ENCODE results near the gene PMVK. TPM values are rescaled to one million over a fixed set of nuclear protein-coding genes. Genes with fewer than 3 reads are reported as not detected.

PMVK gene
- total and polyA plus RNA-seq, 2 of the 8 experiments (the other 6 are each of a cell fraction or from before 2014, with no cell fraction given) = 23.8 to 26.5 TPM

DNA sequence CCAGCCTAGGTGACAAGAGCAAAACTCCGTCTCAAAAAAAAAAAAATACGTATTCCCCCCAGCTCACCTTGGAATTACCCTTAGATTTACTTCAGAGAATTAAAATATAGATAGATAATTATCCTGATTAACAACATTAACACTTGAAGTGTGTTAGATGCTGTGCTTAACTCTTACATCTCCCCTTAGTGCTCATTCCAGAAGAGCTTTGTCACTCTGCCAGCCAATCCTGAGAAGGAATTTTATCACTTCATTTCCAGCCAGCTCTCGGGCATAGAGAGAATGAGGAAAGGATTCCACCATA lies 35.6 kb upstream of the PMVK start:
- Histone ChIP-seq H3K9me3 (ENCODE audit: insufficient read depth in 2 of 2, low read depth in 1 of 2, low read length in 1 of 2) (no peaks in the 10 kb centered on the region), H3K9ac (replicated peaks in 1 of 4; ENCODE audit: extremely low read depth in 1 of 4, low read depth in 3 of 4, low read length in 3 of 4) (peak overlapping the region in 3 of 4 experiments; percentile 56 to 82 (median 61); a peak in 6 of 7 replicates), H3K79me2 (ENCODE audit: control insufficient read depth in 1 of 2, insufficient read depth in 2 of 2, low read length in 2 of 2) (peaks cover 22 to 57% of the 10 kb centered on the region in 2 experiments), H3K4me1 (replicated peaks in 1 of 4; ENCODE audit: control insufficient read depth in 3 of 4, insufficient read depth in 4 of 4, low read length in 3 of 4) (peaks cover 3 to 22% (median 15%) of the 10 kb centered on the region in 4 experiments), H2BK20ac (ENCODE audit: low read length) (no peak overlapping the region), H2BK5ac (ENCODE audit: low read depth, low read length) (peak overlapping the region; percentile 99), H3K4me2 (ENCODE audit: insufficient read depth in 1 of 2, low read depth in 2 of 2, low read length in 2 of 2) (peak overlapping the region; percentile 78 to 94), H3K27ac (ENCODE audit: low read depth, low read length) (peak overlapping the region; percentile 88), H3K14ac (ENCODE audit: insufficient read length) (no peak overlapping the region), H2AK5ac (ENCODE audit: low read depth, low read length) (peak overlapping the region; percentile 57; the same call in 1 of the 2 replicates), H3K4me3 (ENCODE audit: extremely low read depth in 1 of 4, insufficient read depth in 2 of 4, low read depth in 3 of 4, low read length in 4 of 4) (peak overlapping the region; percentile 43 to 98 (median 74)), H2BK15ac (ENCODE audit: low read length) (no peak overlapping the region), H3K27me3 (replicated peaks in 1 of 4; ENCODE audit: control insufficient read depth in 3 of 4, extremely low read depth in 1 of 4, insufficient read depth in 3 of 4, low read length in 3 of 4) (no peaks in the 10 kb centered on the region), H3K18ac (ENCODE audit: extremely low read depth, low read length) (peak overlapping the region; percentile 20), H2BK120ac (replicated peaks; ENCODE audit: low read depth, low read length) (peak overlapping the region; percentile 63), H3K56ac (replicated peaks; ENCODE audit: insufficient read length, low read depth, low read length) (peak overlapping the region; percentile 32), H2BK12ac (ENCODE audit: low read depth, low read length) (peak overlapping the region; percentile 86; the same call in 1 of the 2 replicates), H3K36me3 (ENCODE audit: control insufficient read depth in 2 of 4, insufficient read depth in 4 of 4, low read length in 3 of 4) (peaks cover 5 to 12% (median 9%) of the 10 kb centered on the region in 4 experiments; a peak in 6 of 8 replicates), H3K23me2 (ENCODE audit: low read depth, low read length) (peaks cover 29% of the 10 kb centered on the region), H2AFZ (ENCODE audit: low read length) (no peak overlapping the region), H4K20me1 (replicated peaks in 1 of 2; ENCODE audit: control insufficient read depth in 1 of 2, insufficient read depth in 2 of 2, low read length in 2 of 2) (peaks cover 9 to 12% of the 10 kb centered on the region in 2 experiments), H3K79me1 (ENCODE audit: low read depth, low read length) (peaks cover 14% of the 10 kb centered on the region; the same call in 1 of the 2 replicates), H3K23ac (ENCODE audit: insufficient read length) (no peak overlapping the region), H4K5ac (ENCODE audit: insufficient read length, low read depth, low read length) (peak overlapping the region; percentile 35), H3K4ac (replicated peaks; ENCODE audit: insufficient read length, low read depth, low read length) (peak overlapping the region; percentile 19), H4K8ac (ENCODE audit: extremely low read depth, insufficient read depth, low read length) (no peak overlapping the region), H4K91ac (replicated peaks; ENCODE audit: insufficient read length, low read length) (peak overlapping the region; percentile 38)
- WGBS, 2 experiments (ENCODE audit: extremely low coverage in 1 of 2, insufficient coverage in 1 of 2, insufficient read length in 1 of 2, insufficient replicate concordance in 2 of 2, low coverage in 1 of 2, low lambda C conversion rate in 2 of 2, missing lambda C conversion rate in 1 of 2) = 4% methylated on average over 3 of the region's 3 CpGs; no CpG with 5 or more reads in 1 of the 2 experiments
- CTCF ChIA-PET (ENCODE audit: partially characterized antibody) = interaction anchor here (0.6 to 20.6 kb wide), 9 partner anchors 10 to 89 kb away, joined by 3 to 334 read pairs (median 3); partner anchors contain the start of genes ADAM15, LENEP and PBXIP1
- DNase-seq (ENCODE audit: low read depth in 1 of 2, low spot score in 2 of 2) (no peak), FAIRE-seq (no peak)
- no peak for TF ChIP-seq EZH2 (IDR thresholded peaks at IDR 0.05; ENCODE audit: low read depth, low read length, severe bottlenecking)
- TF ChIP-seq SAP30 (IDR thresholded peaks at IDR 0.05; ENCODE audit: insufficient read depth, insufficient replicate concordance, low read length) = no peak
- TF ChIP-seq, protein P1, sequence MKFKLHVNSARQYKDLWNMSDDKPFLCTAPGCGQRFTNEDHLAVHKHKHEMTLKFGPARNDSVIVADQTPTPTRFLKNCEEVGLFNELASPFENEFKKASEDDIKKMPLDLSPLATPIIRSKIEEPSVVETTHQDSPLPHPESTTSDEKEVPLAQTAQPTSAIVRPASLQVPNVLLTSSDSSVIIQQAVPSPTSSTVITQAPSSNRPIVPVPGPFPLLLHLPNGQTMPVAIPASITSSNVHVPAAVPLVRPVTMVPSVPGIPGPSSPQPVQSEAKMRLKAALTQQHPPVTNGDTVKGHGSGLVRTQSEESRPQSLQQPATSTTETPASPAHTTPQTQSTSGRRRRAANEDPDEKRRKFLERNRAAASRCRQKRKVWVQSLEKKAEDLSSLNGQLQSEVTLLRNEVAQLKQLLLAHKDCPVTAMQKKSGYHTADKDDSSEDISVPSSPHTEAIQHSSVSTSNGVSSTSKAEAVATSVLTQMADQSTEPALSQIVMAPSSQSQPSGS (IDR thresholded peaks at IDR 0.05; ENCODE audit: low read length) = no peak
- TF ChIP-seq ZNF274 (IDR thresholded peaks at IDR 0.05; ENCODE audit: borderline replicate concordance, extremely low read depth, low read length) = no peak
- no peak for TF ChIP-seq BRCA1 (IDR thresholded peaks at IDR 0.05; ENCODE audit: low read depth, low read length)
- no peak for TF ChIP-seq FOSL1 (IDR thresholded peaks at IDR 0.05; ENCODE audit: insufficient read depth, low read depth, low read length)
- TF ChIP-seq RNF2 (IDR thresholded peaks at IDR 0.05; ENCODE audit: borderline replicate concordance, low read depth, low read length, missing control alignments, poor library complexity, severe bottlenecking) = no peak
- POLR2A ChIA-PET (ENCODE audit: partially characterized antibody) = interaction anchor here (0.7 to 42.8 kb wide), 24 partner anchors 9 to 361 kb away, joined by 3 to 702 read pairs (median 4); partner anchors contain the start of genes DCST1, DCST2, FLAD1 and LENEP

Data from H1 (cell line).